ENCODE data around the gene DPAGT1.
A peak's percentile ranks its signal among the peaks of the same experiment; 100 is the strongest.

The DPAGT1 gene

GRCh38 chr11:119084663-119085436, 16.8 kb downstream of the DPAGT1 start, which contains the start of gene HMBS:
Gene HMBS (plus strand): TSS chr11:119084881. CDS start chr11:119085034, 153 bp downstream.
- TF ChIP-seq CTCF (IDR thresholded peaks at IDR 0.05; ENCODE audit: low read depth, low read length): no peak
- peak; percentile 69 for DNase-seq (ENCODE audit: extremely low read depth, low read depth)

- TF ChIP-seq CTCF (IDR thresholded peaks at IDR 0.05; ENCODE audit: low read depth, low read length): no peak
- no peak for DNase-seq (ENCODE audit: extremely low read depth, low read depth)
These were observed 19.9 kb downstream of the DPAGT1 start for GRCh38 chr11:119081682-119082260.

- no peak for TF ChIP-seq CTCF (IDR thresholded peaks at IDR 0.05; ENCODE audit: low read depth, low read length)
These were observed 22.8 kb downstream of the DPAGT1 start for GRCh38 chr11:119078675-119079420.

GRCh38 chr11:119077839-119078238, 23.8 kb downstream of the DPAGT1 start:
- TF ChIP-seq CTCF (IDR thresholded peaks at IDR 0.05; ENCODE audit: low read depth, low read length): no peak
- DNase-seq (ENCODE audit: extremely low read depth, low read depth): no peak

More at GRCh38 chr11:119078675-119079420, 22.8 kb downstream of the DPAGT1 start:
- no peak for DNase-seq (ENCODE audit: extremely low read depth, low read depth)

GRCh38 chr11:119067371-119068222, 34.1 kb downstream of the DPAGT1 start, which contains the start of gene VPS11:
Gene VPS11 (plus strand): TSS chr11:119067818. CDS start chr11:119067824, 6 bp downstream.
- peak; percentile 87 for DNase-seq (ENCODE audit: extremely low read depth, low read depth)
- no peak for TF ChIP-seq CTCF (IDR thresholded peaks at IDR 0.05; ENCODE audit: low read depth, low read length)

GRCh38 chr11:119065369-119065768, 36.3 kb downstream of the DPAGT1 start:
- peak; percentile 37 for TF ChIP-seq CTCF (IDR thresholded peaks at IDR 0.05; ENCODE audit: low read depth, low read length)
- no peak for DNase-seq (ENCODE audit: extremely low read depth, low read depth)
